Transverse colon (tissue), 4 donors: ENCODE results near the gene SLX4IP.

Experiments used
- POLR2AphosphoS5 ChIP-seq, 3 donors: sonication (generic); formaldehyde crosslinking; IDR thresholded peaks; one replicate each; pipeline ENCODE4 v1.6.1; 2016; ENCODE audit warnings: antibody characterized with exemption in 3 of 3
- TF ChIP-seq, protein P1 (sequence below), 5 experiments: fragments of 200-600 bp in 3 of 5; fragments of 450-650 bp in 2 of 5; sonication (generic) in 3 of 5; IDR thresholded peaks; 1 replicate in 2 of 5; 2 replicates in 3 of 5; pipeline ENCODE4 v1.5.1; 2016 to 2017; ENCODE audit warnings: antibody characterized with exemption in 5 of 5, inconsistent platforms in 3 of 5, mild to moderate bottlenecking in 2 of 5, moderate library complexity in 1 of 5

DNA sequence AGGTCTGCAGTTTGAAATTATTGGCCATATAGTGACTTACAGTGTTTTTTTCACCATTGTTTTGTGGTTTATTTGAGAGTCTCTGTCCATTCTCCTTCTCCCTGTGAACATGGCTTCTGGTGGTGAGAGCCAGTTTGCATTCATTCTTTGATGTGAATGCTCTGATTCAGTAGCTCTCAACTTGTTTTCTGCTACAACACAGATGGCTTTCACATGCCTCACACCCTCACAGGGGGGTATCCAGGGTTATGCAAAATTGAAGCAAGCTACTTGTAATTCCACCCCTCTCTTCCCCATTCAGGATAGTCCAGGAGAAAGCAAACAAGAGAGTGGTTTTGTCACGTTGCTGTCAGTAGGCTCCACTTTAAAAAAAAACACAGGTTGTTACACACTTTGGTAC, 55.6 kb downstream of the SLX4IP start:
- TF ChIP-seq, protein P1, sequence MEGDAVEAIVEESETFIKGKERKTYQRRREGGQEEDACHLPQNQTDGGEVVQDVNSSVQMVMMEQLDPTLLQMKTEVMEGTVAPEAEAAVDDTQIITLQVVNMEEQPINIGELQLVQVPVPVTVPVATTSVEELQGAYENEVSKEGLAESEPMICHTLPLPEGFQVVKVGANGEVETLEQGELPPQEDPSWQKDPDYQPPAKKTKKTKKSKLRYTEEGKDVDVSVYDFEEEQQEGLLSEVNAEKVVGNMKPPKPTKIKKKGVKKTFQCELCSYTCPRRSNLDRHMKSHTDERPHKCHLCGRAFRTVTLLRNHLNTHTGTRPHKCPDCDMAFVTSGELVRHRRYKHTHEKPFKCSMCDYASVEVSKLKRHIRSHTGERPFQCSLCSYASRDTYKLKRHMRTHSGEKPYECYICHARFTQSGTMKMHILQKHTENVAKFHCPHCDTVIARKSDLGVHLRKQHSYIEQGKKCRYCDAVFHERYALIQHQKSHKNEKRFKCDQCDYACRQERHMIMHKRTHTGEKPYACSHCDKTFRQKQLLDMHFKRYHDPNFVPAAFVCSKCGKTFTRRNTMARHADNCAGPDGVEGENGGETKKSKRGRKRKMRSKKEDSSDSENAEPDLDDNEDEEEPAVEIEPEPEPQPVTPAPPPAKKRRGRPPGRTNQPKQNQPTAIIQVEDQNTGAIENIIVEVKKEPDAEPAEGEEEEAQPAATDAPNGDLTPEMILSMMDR (IDR thresholded peaks at IDR 0.05) = no peak
- TF ChIP-seq POLR2AphosphoS5 (IDR thresholded peaks at IDR 0.05) = no peak
